ENCODE measurements around the gene RGL3. TPM values are rescaled to one million over a fixed set of nuclear protein-coding genes. Genes with fewer than 3 reads are reported as not detected.
"Not testable (repeated sequence)": the region's sequence is repeated elsewhere in the genome, so short reads cannot be mapped to it uniquely, and the experiment has no call there.

Gene RGL3
- total RNA-seq, 2 experiments from 2014 or later: not detected

DNA sequence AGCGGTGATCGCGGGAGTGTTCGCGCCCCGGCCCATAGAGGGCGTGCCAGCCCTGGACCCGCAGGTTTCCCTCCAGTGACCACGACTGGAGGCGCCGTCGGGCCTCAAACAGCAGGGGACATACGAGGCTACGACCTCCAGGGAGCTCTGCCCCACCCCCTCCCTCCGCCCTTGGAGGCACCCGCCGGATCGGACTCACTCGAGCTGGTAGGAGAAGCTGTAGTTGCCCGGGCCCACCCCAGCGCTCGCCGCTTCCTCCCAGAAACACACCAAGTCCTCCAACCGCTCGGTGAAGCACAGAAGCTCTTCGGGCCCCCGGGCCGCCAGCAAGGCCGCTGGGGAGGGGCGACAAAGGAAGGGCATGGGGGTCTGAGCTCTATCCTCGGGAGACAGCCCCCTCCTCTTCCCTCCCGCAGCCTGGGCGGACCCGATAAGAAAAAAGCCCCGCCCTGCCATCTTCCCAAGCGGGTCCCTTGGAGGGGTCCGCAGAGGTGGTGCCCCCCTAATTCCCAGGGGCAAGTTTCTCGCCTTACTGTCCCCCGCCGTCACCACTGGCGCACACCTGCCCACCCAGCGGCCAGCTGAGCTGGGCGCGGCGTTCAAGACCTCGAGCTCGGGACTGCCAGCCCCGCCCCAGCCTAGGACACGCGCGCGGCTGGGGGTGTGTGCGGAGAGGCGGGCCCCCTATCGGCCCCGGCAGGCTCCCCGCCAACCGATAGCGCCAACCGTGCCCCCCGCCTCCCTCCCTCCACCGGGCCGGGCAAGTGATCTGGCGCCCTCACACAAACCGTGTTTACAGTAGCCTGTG lies 36.0 kb downstream of the RGL3 start:
- Mint-ChIP-seq H3K4me3 (peak overlapping the region; percentile 32), H3K27ac (peak overlapping the region; percentile 36), H3K36me3 (ENCODE audit: low read depth) (peaks cover 8% of the 10 kb centered on the region), H3K9me3 (no peaks in the 10 kb centered on the region), H3K27me3 (peaks cover 24% of the 10 kb centered on the region), H3K4me1 (peaks cover 37% of the 10 kb centered on the region)
- ChIA-PET POLR2A (interaction anchor here (0.6 kb wide), 1 partner anchor 108 kb away, joined by 3 read pairs; no protein-coding TSS in a partner anchor), CTCF (interaction anchor here (0.6 to 2.7 kb wide), 17 partner anchors 9 to 385 kb away, joined by 3 to 17 read pairs (median 4); partner anchors contain the start of genes ECSIT, ODAD3, PRKCSH and SWSAP1)
- DNase-seq: peak; percentile 34

DNA sequence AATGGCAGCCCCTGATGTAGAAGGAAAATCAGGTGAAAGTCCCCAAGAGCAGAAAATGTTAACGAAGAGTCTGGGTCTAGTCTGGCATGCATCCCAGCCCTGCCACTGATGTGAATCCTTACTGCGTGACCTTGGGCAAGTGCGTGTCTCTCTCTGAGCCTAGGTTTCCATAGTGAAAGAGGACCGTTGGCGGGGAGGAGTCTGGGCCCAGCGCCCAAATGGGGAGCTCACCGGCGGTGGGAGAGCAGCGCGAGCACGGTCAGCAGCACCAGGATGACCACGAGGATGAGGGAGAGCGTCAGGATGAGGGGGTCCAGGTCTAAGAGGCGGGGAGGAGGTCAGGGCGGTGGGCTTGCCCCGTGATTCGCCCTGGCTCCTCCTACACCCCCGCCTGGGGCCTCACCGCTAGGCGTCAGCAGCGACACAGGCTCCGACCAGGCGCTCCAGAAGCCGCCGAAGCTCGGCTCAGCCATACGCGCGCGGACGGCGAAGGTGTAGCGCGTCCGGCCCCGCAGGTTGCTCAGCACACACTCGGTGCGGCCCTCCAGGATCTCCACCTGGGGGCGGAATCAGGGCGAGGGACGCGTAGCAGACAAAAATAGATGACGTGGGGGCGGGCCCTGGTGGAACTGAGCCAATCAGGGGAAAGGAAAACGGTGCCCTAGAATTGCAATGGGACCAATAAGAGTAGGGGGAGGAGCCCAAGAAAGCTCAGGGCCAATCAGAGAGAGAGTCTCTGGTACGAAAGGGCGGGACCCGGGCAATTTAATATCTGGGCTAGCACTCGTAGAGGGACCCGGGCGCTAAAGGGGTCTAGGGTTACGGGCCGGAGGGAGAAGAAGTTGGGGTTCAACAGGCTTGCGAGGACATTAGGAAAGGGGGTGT lies 38.2 kb downstream of the RGL3 start:
- Mint-ChIP-seq H3K27ac (peak overlapping the region; percentile 98), H3K9me3 (peaks cover 2% of the 10 kb centered on the region), H3K4me1 (peaks cover 46% of the 10 kb centered on the region), H3K4me3 (peak overlapping the region; percentile 83), H3K36me3 (ENCODE audit: low read depth) (peaks cover 17% of the 10 kb centered on the region), H3K27me3 (peaks cover 22% of the 10 kb centered on the region)
- ChIA-PET POLR2A (interaction anchor here (0.5 to 2.0 kb wide), 4 partner anchors 20 to 1186 kb away, joined by 3 to 7 read pairs (median 4); partner anchors contain the start of gene ODAD3), CTCF (interaction anchor here (0.6 to 2.7 kb wide), 27 partner anchors 10 to 429 kb away, joined by 3 to 28 read pairs (median 4); partner anchors contain the start of genes ELOF1, ODAD3, PRKCSH and SPC24)
- DNase-seq: peak; percentile 99

DNA sequence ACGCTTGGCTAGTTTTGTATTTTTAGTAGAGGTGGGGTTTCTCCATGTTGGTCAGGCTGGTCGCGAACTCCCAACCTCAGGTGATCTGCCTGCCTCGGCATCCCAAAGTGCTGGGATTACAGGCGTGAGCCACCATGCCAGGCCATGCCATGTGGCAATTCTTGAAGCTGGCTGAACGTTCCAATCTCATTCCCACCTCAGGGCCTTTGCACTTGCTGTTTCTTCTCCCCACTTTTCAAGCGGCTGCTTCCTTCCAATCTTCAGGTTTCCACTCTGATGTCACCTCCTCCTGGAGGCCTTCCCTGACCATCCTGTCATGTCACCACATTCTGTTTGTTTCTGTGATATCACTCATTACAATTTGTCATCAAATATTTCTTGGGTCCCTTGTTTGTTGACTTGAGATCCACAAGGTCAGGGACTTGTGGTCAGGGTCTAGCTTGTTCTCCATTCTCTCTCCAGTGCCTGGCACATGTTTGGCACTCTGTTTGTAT lies 39.2 kb downstream of the RGL3 start:
- Mint-ChIP-seq H3K36me3 (ENCODE audit: low read depth) (peaks cover 18% of the 10 kb centered on the region), H3K9me3 (peaks cover 2% of the 10 kb centered on the region), H3K27me3 (peaks cover 22% of the 10 kb centered on the region), H3K4me3 (peak overlapping the region; percentile 83), H3K27ac (peak overlapping the region; percentile 98), H3K4me1 (peaks cover 50% of the 10 kb centered on the region)
- POLR2A ChIA-PET: no interaction called here
- CTCF ChIA-PET: interaction anchor here (1.4 to 2.4 kb wide), 4 partner anchors 10 to 56 kb away, joined by 4 to 28 read pairs (median 12); partner anchors contain the start of genes ODAD3 and PRKCSH
- DNase-seq: no peak

DNA sequence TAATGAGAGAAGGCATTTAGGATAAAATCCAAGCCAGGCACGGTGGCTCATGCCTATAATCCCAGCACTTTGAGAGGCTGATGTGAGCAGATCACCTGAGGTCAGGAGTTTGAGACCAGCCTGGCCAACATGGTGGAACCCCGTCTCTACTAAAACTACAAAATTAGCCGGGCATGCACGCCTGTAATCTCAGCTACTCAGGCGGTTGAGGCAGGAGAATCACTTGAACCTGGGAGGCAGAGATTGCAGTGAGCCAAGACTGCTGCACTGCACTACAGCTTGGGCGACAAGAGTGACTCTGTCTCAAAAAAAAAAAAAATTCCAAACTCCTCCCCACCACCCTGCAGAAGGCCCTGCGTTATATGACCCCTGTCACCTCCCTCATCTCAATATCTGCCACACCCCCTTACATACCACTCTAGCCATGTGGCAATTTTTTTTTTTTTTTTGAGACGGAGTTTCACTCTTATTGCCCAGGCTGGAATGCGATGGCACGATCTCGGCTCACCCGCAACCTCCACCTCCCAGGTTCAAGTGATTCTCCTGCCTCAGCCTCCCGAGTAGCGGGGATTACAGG lies 39.8 kb downstream of the RGL3 start:
- Mint-ChIP-seq H3K36me3 (ENCODE audit: low read depth) (peaks cover 18% of the 10 kb centered on the region), H3K4me1 (peaks cover 50% of the 10 kb centered on the region), H3K27ac (peak overlapping the region; percentile 21), H3K27me3 (peaks cover 16% of the 10 kb centered on the region)
- H3K9me3 Mint-ChIP-seq, DNase-seq, POLR2A ChIA-PET, H3K4me3 Mint-ChIP-seq: not testable (repeated sequence)
- CTCF ChIA-PET: interaction anchor here (1.4 to 2.4 kb wide), 2 partner anchors 22 to 28 kb away, joined by 4 to 7 read pairs; no protein-coding TSS in a partner anchor

DNA sequence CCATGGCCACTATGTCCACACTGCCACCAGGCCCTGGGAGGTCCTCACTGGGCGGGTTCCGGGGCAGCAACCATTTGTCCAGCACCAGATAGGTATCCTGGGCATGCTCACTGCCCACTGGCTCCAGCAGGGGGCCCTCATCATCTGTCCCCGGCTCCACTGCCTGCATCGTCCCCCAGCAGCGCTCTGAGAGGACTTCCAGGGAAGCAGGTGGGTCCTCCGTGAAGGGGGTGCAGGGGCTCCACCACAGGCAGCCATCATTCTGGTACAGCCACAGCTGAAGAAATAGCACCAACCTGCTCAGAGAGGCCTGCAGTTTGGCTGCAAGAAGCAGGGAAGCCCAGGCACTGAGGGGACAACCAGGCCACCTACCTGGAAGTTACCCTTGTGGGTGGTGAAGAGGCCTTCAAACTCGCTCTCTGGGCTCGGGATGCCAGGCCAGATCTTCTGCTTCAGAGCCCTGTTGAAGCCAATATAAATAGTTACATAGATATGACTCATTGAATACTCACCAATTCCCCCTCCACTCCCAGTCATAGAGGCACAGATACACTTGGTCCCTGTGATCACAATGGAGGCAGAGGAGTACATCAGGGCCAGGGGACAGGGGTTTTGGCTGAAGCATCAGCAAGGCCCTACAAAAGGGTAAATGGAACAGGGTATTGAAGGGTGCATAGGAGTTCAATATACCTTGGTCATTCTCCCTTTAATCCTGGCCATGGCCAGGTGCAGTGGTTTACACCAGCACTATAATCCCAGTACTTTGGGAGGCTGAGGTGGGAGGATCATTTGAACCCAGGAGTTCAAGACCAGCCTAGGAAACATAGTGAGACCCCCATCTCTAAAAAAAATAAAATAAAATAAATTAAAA lies 40.6 kb downstream of the RGL3 start:
- POLR2A ChIA-PET: no interaction called here

DNA sequence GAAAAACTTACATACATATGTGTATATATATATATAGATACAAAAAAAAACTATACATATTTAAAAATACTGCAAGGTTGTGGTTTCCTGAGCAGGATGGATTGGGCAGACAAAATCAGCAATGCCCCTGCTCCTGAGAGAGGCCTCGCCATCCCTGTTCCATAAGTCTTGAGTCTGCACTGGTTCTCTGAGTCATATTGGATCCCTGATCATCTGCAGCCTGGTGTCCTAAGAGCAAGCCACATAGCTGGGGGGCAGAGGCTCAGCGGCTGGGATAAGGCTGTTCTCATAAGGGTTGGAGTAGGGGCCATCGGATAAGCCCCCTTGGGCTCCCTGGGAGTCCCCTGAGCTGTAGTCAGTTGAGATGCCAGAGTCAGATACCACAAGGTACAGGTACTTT lies 41.4 kb downstream of the RGL3 start:
- peaks cover 7% of the 10 kb centered on the region for H3K27me3 Mint-ChIP-seq
- H3K9me3 Mint-ChIP-seq: peaks cover 2% of the 10 kb centered on the region
- ChIA-PET POLR2A (no interaction called here), CTCF (interaction anchor here (0.7 to 1.6 kb wide), 8 partner anchors 9 to 105 kb away, joined by 3 to 10 read pairs (median 3); no protein-coding TSS in a partner anchor)
- peaks cover 18% of the 10 kb centered on the region for H3K36me3 Mint-ChIP-seq (ENCODE audit: low read depth)
- H3K4me3 Mint-ChIP-seq: no peak overlapping the region
- H3K4me1 Mint-ChIP-seq: peaks cover 52% of the 10 kb centered on the region
- no peak for DNase-seq
- H3K27ac Mint-ChIP-seq: peak overlapping the region; percentile 22

More for the DNA sequence above, 40.6 kb downstream of the RGL3 start:
- no peak for DNase-seq
- H3K9me3 Mint-ChIP-seq: peaks cover 2% of the 10 kb centered on the region
- no peak overlapping the region for H3K27ac Mint-ChIP-seq
- H3K36me3 Mint-ChIP-seq (ENCODE audit: low read depth): peaks cover 18% of the 10 kb centered on the region
- H3K27me3 Mint-ChIP-seq: peaks cover 14% of the 10 kb centered on the region
- peaks cover 50% of the 10 kb centered on the region for H3K4me1 Mint-ChIP-seq
- no peak overlapping the region for H3K4me3 Mint-ChIP-seq
- CTCF ChIA-PET: interaction anchor here (1.4 to 1.6 kb wide), 2 partner anchors 12 to 104 kb away, joined by 3 to 10 read pairs; no protein-coding TSS in a partner anchor

DNA sequence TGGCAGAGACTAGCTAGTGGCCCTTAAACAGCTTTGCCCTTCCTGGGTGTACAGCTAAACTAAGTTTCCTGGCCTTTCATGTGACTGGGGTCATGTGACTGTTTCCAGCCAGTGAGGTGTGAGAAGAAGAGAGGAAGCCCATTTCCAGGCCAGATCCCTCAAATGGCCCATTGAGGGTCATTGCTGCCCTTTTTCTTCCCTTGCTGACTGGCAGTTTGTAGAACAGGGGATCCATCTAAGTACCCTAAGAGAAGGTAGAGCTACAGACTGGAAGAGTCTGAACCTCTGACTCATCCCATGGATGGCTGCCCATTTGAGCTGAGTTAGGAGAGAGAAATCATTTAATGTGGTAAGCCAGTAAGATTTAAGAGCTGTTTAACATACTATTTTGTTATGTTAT lies 41.9 kb downstream of the RGL3 start:
- peak overlapping the region; percentile 82 for H3K27ac Mint-ChIP-seq
- ChIA-PET POLR2A (no interaction called here), CTCF (interaction anchor here (0.7 to 1.6 kb wide), 9 partner anchors 9 to 119 kb away, joined by 3 to 10 read pairs (median 4); partner anchors contain the start of genes ODAD3 and PRKCSH)
- peaks cover 2% of the 10 kb centered on the region for H3K9me3 Mint-ChIP-seq
- DNase-seq: peak; percentile 47
- peaks cover 18% of the 10 kb centered on the region for H3K36me3 Mint-ChIP-seq (ENCODE audit: low read depth)
- H3K27me3 Mint-ChIP-seq: peaks cover 4% of the 10 kb centered on the region
- peak overlapping the region; percentile 47 for H3K4me3 Mint-ChIP-seq
- peaks cover 48% of the 10 kb centered on the region for H3K4me1 Mint-ChIP-seq

DNA sequence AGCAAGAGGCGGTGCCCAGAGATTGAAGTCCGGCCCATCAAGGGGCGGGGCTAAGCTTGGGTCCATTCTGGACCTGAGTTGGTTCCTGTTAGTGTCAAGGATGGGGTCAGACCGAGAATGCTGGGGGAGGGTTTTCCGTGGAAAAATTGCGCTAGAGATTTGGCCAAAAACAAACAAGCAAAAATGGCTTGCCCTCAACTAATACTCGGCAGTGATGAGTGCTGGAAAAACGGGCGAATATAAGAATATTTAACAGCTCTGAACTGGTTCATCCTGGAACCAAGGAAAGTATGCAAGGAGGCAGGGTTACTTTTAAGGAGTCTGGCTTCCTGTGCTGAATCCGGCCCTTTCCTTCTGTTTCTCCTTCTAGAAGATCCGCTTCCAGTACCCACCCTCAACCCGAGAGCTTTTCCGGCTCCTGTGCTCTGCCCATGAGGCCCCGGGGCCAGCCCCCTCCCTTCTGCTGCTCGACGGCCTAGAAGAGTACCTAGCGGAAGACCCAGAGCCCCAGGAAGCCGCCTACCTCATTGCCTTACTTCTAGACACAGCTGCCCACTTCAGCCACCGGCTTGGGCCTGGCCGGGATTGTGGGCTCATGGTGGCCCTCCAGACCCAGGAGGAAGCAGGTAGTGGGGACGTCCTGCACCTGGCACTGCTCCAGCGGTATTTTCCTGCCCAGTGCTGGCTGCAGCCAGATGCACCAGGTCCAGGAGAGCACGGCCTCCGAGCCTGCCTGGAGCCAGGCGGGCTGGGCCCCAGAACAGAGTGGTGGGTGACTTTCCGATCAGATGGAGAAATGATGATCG lies 43.8 kb downstream of the RGL3 start:
- POLR2A ChIA-PET: interaction anchor here (0.6 to 1.5 kb wide), 4 partner anchors 15 to 680 kb away, joined by 3 to 5 read pairs (median 3); partner anchors contain the start of genes CCDC159 and TMEM205
- peak; percentile 88 for DNase-seq
- H3K4me3 Mint-ChIP-seq: no peak overlapping the region
- H3K27me3 Mint-ChIP-seq: no peaks in the 10 kb centered on the region
- CTCF ChIA-PET: interaction anchor here (0.6 to 2.0 kb wide), 12 partner anchors 8 to 161 kb away, joined by 3 to 12 read pairs (median 4); partner anchors contain the start of genes CCDC159, ODAD3, PRKCSH and TMEM205
- H3K4me1 Mint-ChIP-seq: peaks cover 35% of the 10 kb centered on the region
- H3K27ac Mint-ChIP-seq: no peak overlapping the region
- H3K9me3 Mint-ChIP-seq: peaks cover 2% of the 10 kb centered on the region
- H3K36me3 Mint-ChIP-seq (ENCODE audit: low read depth): peaks cover 18% of the 10 kb centered on the region

DNA sequence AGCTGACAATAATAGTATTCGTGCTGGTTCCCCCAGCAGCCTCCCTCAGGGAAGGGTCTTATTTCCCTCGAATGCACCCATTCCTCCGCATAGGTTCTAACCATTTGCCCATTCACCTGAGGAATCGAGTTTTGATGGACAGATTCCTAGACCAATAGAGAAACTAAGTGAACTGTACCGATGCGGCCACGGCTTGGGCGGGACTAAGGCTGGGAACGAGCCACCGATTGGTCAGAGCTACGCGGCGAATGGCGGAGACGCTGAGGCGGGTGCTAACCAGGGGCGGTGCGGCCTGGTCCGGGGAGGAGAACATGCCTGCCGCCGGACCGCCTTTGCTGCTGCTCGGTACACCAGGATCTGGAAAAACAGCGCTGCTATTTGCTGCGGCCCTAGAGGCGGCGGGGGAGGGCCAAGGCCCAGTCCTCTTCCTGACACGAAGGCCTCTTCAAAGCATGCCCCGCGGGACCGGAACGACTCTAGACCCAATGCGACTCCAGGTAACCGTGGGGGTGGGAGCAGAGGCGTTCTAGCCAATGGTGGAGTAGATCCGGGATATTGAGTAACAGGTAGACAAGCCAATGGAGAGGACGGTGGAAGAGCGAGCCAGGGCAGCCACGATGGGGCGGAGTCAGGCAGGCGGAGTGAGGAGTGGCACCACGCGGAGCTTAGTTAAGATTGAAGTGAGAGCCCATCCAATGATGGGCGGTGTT lies 44.5 kb downstream of the RGL3 start, which contains the start of gene SWSAP1:
Gene SWSAP1 (plus strand): TSS at position 234 of the 710 bp plus-strand sequence. CDS start 15 bp downstream, at position 249.
- Mint-ChIP-seq H3K27ac (no peak within 1 kb of the TSS), H3K4me3 (peak within 1 kb of the TSS; percentile 5), H3K27me3 (no peaks in the 10 kb centered on the region), H3K36me3 (ENCODE audit: low read depth) (peaks cover 16% of the 10 kb centered on the region), H3K9me3 (peaks cover 2% of the 10 kb centered on the region), H3K4me1 (peaks cover 28% of the 10 kb centered on the region)
- DNase-seq: peak; percentile 98
- POLR2A ChIA-PET: interaction anchor here (0.5 to 1.5 kb wide), 4 partner anchors 28 to 645 kb away, joined by 3 to 5 read pairs (median 4); partner anchors contain the start of genes CCDC159 and TMEM205
- CTCF ChIA-PET: interaction anchor here (0.5 to 2.0 kb wide), 13 partner anchors 9 to 1297 kb away, joined by 3 to 12 read pairs (median 3); partner anchors contain the start of genes CCDC159, PRKCSH and TMEM205
